GM12891 (cell line): ENCODE measurements around the gene CAMTA1.

Source experiments
- DNase-seq: peaks from one replicate; pipeline ENCODE4 v3.0.0; 2011; ENCODE audit warnings: low spot score; ENCODE audit not compliant: insufficient read length
- FAIRE-seq: peaks from 2 replicates; lab custom pipeline; 2011; peaks lifted over from hg19 to GRCh38; lab: Jason Lieb, UNC
- PAX5 ChIP-seq: IDR thresholded peaks from 2 replicates; pipeline ENCODE4 v1.6.1; 2011; ENCODE audit warnings: low read length, moderate library complexity, mild to moderate bottlenecking; ENCODE audit not compliant: insufficient read depth, severe bottlenecking
- POLR2A ChIP-seq: IDR thresholded peaks from 2 replicates; pipeline ENCODE4 v1.6.1; 2011; ENCODE audit warnings: low read depth, low read length, control low read depth
- POLR2AphosphoS5 ChIP-seq: IDR thresholded peaks from 2 replicates; pipeline ENCODE4 v1.6.1; 2011; ENCODE audit warnings: low read depth, low read length, control low read depth
- POU2F2 ChIP-seq: IDR thresholded peaks from 2 replicates; pipeline ENCODE4 v1.6.1; 2011; ENCODE audit warnings: low read depth, mild to moderate bottlenecking, control low read depth, low read length, moderate library complexity
- SPI1 ChIP-seq: IDR thresholded peaks from 2 replicates; pipeline ENCODE4 v1.6.1; 2011; ENCODE audit warnings: low read depth, low read length, control low read depth
- TAF1 ChIP-seq: IDR thresholded peaks from 2 replicates; pipeline ENCODE4 v1.6.1; 2011; ENCODE audit warnings: low read depth, low read length, control low read depth

The CAMTA1 gene

DNA sequence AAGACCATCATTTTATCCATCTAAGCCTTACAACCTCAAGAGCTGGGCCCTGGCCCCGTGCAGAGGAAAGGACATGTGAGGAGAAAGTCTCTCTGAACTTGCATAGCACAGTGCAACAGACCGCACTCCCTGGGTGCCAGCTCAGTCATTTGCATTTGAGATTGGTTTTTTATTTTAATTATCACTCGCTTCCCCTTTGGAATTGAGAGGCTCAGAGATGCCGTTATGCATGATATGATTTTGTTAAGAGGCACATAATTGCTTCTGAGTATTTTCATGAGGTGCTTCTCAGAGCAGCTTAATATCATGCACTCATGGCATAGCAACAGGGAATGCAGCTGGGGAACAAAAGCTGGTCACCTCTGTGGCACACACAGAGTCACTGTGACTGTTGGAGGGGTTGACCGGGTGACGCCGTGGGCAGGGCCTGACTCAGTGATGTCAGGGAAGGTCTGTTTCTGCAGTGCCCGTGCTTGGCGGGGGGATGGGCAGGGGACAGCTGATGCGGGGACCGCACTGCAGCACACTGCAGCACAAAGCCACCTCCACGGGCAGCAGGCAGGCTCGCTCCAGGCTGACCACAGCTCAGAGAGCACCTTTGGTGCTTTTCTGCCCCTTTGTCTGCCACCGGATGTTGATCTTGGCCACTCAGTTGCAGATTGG lies 942.7 kb downstream of the CAMTA1 start:
- FAIRE-seq (no peak), DNase-seq (no peak)
- TF ChIP-seq SPI1 (no peak), POLR2AphosphoS5 (no peak), POLR2A (no peak)

DNA sequence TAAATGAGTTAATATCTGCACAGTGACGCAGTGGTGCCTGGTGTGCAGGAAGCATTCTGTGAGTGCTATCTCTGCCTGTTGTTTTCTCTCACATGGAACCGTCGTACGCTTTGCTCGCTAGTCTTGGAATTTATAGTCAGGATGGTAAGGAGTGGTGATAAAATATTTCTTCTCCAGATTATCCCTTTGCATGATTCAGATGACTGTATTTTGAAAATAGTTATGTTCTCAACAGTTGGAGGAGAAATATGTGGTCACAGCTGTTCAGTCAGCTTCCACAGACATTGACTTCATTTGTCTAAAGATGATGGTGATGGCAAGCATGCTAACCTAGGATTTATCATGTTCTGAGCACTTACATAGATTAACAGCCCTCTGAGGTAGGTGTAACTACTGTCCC lies 944.5 kb downstream of the CAMTA1 start:
- no peak for FAIRE-seq
- TF ChIP-seq POLR2AphosphoS5: no peak
- no peak for DNase-seq

DNA sequence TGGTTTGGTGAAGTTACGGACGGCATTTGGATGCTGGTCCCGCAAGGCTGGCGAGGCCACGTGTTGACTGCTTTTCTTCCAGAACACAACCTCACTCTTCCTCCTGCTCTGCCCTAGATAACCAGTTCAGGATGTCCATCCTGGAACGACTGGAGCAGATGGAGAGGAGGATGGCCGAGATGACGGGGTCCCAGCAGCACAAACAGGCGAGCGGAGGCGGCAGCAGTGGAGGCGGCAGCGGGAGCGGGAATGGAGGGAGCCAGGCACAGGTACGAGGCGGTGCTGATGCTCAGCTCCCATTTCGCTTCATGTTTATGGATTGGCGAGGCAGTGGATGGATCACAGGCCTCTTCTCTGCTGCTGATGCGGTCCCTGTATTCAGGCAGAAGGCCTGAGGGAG lies 947.1 kb downstream of the CAMTA1 start:
- DNase-seq (no peak), FAIRE-seq (no peak)
- TF ChIP-seq PAX5 (no peak), POLR2A (no peak), SPI1 (no peak), POLR2AphosphoS5 (no peak), TAF1 (no peak), POU2F2 (no peak)

DNA sequence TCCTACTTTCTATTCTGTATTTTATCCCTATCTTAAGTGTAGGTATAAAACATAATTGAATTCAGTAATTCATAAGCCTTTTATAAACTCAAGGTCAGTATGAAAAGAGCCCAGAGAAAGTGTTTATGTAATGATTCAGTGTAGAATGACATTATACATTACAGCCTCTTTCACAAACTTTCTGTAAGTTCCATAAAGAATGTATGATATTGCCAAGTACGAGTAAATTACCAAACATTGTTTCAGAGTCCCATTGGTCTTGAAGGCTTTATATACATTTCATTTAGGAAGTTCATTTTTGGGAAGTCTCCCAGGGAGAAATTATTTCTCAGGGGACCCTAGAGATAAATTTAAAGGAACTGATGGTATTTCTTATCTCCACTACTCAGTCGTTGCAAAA lies 948.0 kb downstream of the CAMTA1 start:
- FAIRE-seq (no peak), DNase-seq (no peak)
- no peak for TF ChIP-seq SPI1
- no peak for TF ChIP-seq POU2F2
- no peak for TF ChIP-seq PAX5
- TF ChIP-seq TAF1: no peak
- no peak for TF ChIP-seq POLR2A
- TF ChIP-seq POLR2AphosphoS5: no peak

DNA sequence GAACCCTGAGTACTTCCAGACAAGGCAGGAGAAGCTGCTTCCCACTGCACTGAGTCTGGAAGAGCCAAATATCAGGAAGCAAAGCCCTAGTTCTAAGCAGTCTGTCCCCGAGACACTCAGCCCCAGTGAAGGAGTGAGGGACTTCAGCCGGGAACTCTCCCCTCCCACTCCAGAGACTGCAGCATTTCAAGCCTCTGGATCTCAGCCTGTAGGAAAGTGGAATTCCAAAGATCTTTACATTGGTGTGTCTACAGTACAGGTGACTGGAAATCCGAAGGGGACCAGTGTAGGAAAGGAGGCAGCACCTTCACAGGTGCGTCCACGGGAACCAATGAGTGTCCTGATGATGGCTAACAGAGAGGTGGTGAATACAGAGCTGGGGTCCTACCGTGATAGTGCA lies 952.8 kb downstream of the CAMTA1 start:
- DNase-seq: no peak
- TF ChIP-seq SPI1: no peak
- TF ChIP-seq POLR2A: no peak
- no peak for TF ChIP-seq POU2F2
- no peak for TF ChIP-seq PAX5
- no peak for TF ChIP-seq TAF1
- TF ChIP-seq POLR2AphosphoS5: no peak
- FAIRE-seq: no peak

DNA sequence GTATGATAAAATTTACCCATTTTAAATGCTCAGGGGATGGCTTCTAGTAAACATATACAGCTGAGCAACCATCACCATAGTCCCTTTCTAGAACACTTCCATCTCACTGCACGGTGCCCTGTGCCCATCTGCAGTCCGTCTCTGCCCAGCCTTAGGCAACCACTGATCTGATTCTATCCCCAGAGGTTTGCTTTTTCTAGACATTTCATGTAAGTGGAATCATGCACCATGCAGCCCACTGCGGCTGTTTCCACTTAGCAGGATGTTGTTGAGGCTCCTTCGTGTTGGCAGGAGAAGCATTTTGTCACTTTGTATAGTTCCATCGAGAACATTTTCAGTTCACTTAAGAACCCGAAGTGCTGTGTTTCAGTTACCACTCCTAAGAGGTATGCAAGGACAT lies 958.1 kb downstream of the CAMTA1 start:
- no peak for TF ChIP-seq PAX5
- no peak for TF ChIP-seq SPI1
- TF ChIP-seq POU2F2: no peak
- no peak for TF ChIP-seq TAF1
- no peak for TF ChIP-seq POLR2AphosphoS5
- TF ChIP-seq POLR2A: no peak
- DNase-seq: no peak
- FAIRE-seq: no peak

DNA sequence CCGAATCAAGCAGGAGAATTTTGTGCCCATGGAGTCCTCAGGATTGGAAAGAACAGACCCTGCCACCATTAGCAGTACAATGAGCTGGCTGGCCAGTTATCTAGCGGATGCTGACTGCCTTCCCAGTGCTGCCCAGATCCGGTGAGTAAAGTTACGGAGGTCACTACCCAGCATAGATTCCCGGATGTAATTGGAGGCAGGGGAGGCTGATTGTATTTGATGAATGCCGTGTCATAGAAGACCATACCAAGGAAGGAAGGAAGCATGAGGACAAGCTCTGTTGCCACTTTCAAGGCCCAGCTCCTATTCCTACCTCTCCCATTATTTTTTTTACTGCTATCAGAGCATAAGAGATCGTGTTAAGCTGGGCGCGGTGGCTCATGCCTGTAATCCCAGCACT lies 959.6 kb downstream of the CAMTA1 start:
- TF ChIP-seq PAX5 (no peak), POU2F2 (no peak), POLR2A (no peak), SPI1 (no peak), POLR2AphosphoS5 (no peak), TAF1 (no peak)
- DNase-seq (no peak), FAIRE-seq (no peak)

DNA sequence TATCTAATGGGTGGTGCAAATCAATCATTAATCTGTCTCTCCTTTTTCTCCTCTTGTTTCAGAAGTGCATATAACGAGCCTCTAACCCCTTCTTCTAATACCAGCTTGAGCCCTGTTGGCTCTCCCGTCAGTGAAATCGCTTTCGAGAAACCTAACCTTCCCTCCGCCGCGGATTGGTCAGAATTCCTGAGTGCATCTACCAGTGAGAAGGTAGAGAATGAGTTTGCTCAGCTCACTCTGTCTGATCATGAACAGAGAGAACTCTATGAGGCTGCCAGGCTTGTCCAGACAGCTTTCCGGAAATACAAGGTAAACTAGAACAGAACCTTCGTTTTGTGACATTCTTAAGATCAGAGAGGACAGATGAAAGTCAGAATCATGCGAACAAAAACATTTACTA lies 960.5 kb downstream of the CAMTA1 start:
- FAIRE-seq: no peak
- TF ChIP-seq TAF1 (no peak), POLR2AphosphoS5 (no peak), PAX5 (no peak), SPI1 (no peak), POU2F2 (no peak), POLR2A (no peak)
- DNase-seq: no peak

DNA sequence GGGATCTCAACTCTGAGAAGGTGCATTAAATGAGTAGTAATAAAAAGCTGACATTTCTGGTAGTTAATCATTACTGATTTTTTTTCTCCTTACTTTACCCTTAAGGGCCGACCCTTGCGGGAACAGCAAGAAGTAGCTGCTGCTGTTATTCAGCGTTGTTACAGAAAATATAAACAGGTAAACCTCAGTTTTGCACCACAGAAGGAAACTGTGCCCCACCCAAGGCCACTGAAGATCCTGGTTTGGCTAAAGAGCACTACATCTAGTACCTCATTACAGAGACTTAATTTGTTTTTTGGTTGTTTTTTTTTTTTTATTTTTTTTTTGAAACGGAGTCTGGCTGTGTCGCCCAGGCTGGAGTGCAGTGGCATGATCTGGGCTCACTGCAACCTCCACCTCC lies 962.4 kb downstream of the CAMTA1 start:
- no peak for TF ChIP-seq POLR2A
- no peak for TF ChIP-seq SPI1
- TF ChIP-seq POU2F2: no peak
- TF ChIP-seq PAX5: no peak
- no peak for TF ChIP-seq POLR2AphosphoS5
- TF ChIP-seq TAF1: no peak
- no peak for FAIRE-seq

DNA sequence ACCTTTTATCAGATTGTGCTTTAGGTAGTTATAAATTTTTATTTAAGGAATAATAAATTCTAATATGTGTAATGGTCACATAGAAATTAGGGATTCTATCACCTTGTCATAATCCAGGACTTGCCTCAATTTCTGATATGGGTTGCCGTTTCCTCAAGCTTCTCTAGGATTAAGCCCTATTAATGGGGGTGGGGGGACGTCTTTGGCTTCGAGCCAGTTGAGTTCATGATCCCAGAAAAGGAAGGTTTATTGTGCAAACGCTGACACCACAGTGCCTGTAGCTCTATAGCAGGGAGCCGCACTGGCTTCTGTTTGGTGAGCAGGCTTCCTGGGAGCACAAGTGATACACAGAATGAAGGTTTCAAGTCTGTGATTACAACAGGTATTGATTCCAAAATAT lies 963.9 kb downstream of the CAMTA1 start:
- no peak for DNase-seq
- no peak for FAIRE-seq
- TF ChIP-seq TAF1 (no peak), PAX5 (no peak), POLR2AphosphoS5 (no peak), POLR2A (no peak), POU2F2 (no peak), SPI1 (no peak)

More for the DNA sequence above, 962.4 kb downstream of the CAMTA1 start:
- no peak for DNase-seq

DNA sequence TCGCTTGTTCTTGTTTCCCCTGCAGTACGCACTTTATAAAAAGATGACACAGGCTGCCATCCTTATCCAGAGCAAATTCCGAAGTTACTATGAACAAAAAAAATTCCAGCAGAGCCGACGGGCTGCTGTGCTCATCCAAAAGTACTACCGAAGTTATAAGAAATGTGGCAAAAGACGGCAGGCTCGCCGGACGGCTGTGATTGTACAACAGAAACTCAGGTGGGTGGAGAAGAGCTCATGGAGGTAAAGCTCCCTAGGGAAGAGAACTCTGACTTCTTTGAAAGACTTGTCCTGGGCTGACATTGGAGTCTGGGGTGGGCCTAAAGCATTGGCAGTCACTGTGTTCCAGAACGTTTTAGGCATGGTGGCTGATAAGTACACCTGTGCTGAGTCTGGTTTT lies 965.9 kb downstream of the CAMTA1 start:
- DNase-seq: no peak
- no peak for TF ChIP-seq PAX5
- TF ChIP-seq POLR2A: no peak
- TF ChIP-seq POU2F2: no peak
- TF ChIP-seq SPI1: no peak
- TF ChIP-seq POLR2AphosphoS5: no peak
- TF ChIP-seq TAF1: no peak
- no peak for FAIRE-seq
